Activated T-cell treated with anti-CD3 and anti-CD28 coated beads for 4 hours (primary cell): ENCODE data around the gene KCNK2.

ENCODE experiments used
- DNase-seq: peaks from one replicate; pipeline ENCODE4 v3.0.0-alpha.2; 2020

Gene KCNK2

GRCh38 chr1:215101511-215101910 lies 19.0 kb downstream of the KCNK2 start:
- no peak for DNase-seq

GRCh38 chr1:215104283-215104682 lies 21.7 kb downstream of the KCNK2 start:
- no peak for DNase-seq

- DNase-seq, result no peak
These were observed 23.5 kb downstream of the KCNK2 start for GRCh38 chr1:215106067-215106466.

- no peak for DNase-seq
These were observed 26.6 kb downstream of the KCNK2 start for GRCh38 chr1:215109171-215109570.

GRCh38 chr1:215111916-215112315 lies 29.4 kb downstream of the KCNK2 start:
- DNase-seq, result no peak

GRCh38 chr1:215113776-215114153 lies 31.2 kb downstream of the KCNK2 start:
- no peak for DNase-seq

GRCh38 chr1:215114154-215114933 lies 31.8 kb downstream of the KCNK2 start:
- no peak for DNase-seq

- DNase-seq, result no peak
These were observed 33.2 kb downstream of the KCNK2 start for GRCh38 chr1:215115760-215116159.

- DNase-seq, result no peak
These were observed 35.5 kb downstream of the KCNK2 start for GRCh38 chr1:215118081-215118480.

- DNase-seq, result no peak
These were observed 36.5 kb downstream of the KCNK2 start for GRCh38 chr1:215119056-215119455.

- no peak for DNase-seq
These were observed 37.3 kb downstream of the KCNK2 start for GRCh38 chr1:215119719-215120365.

- no peak for DNase-seq
These were observed 46.0 kb downstream of the KCNK2 start for GRCh38 chr1:215128504-215128903.

GRCh38 chr1:215131291-215131690 lies 48.8 kb downstream of the KCNK2 start:
- DNase-seq, result no peak

- DNase-seq, result no peak
These were observed 49.6 kb downstream of the KCNK2 start for GRCh38 chr1:215132156-215132555.

- no peak for DNase-seq
These were observed 51.0 kb downstream of the KCNK2 start for GRCh38 chr1:215133532-215133931.

- DNase-seq, result no peak
These were observed 55.4 kb downstream of the KCNK2 start for GRCh38 chr1:215137985-215138384.

- no peak for DNase-seq
These were observed 57.6 kb downstream of the KCNK2 start for GRCh38 chr1:215140135-215140534.

- DNase-seq, result no peak
These were observed 58.9 kb downstream of the KCNK2 start for GRCh38 chr1:215141460-215141859.

- no peak for DNase-seq
These were observed 61.0 kb downstream of the KCNK2 start for GRCh38 chr1:215143497-215143896.

GRCh38 chr1:215146240-215146975 lies 63.9 kb downstream of the KCNK2 start:
- no peak for DNase-seq

- no peak for DNase-seq
These were observed 64.5 kb downstream of the KCNK2 start for GRCh38 chr1:215147024-215147423.

- DNase-seq, result no peak
These were observed 69.5 kb downstream of the KCNK2 start for GRCh38 chr1:215151841-215152549.

GRCh38 chr1:215156232-215156631 lies 73.7 kb downstream of the KCNK2 start:
- no peak for DNase-seq
